A673 (cell line): ENCODE measurements around the gene SLCO3A1. TPM values are rescaled to one million over a fixed set of nuclear protein-coding genes. Genes with fewer than 3 reads are reported as not detected.
A peak's percentile ranks its signal among the peaks of the same experiment; 100 is the strongest.

Experiments used
- BruUV-seq: library from RNA; stranded (reverse); fragments of 400-500 nt; replicated peaks from 2 replicates; lab custom pipeline; 2021; lab: Mats Ljungman, UMichigan
- CTCF ChIA-PET: fragments of 300-600 bp; sonication (Branson Sonifier 250); formaldehyde crosslinking; loops from one replicate; lab custom pipeline; 2022; ENCODE audit warnings: antibody characterized with exemption; lab: Charles Lee
- POLR2A ChIA-PET: fragments of 300-600 bp; sonication (Branson Sonifier 250); formaldehyde crosslinking; loops from one replicate; lab custom pipeline; 2022; ENCODE audit warnings: antibody characterized with exemption; ENCODE audit not compliant: low non-redundant PET; lab: Charles Lee
- DNase-seq: peaks from one replicate; pipeline ENCODE4 v3.0.0-alpha.2; 2015; ENCODE audit warnings: low spot score
- H3K27ac ChIP-seq: fragments of 200-600 bp; sonication (generic); 2 replicates; pipeline ENCODE4 v1.5.1; 2016; ENCODE audit warnings: mixed run types, low read depth, mild to moderate bottlenecking, mixed read lengths, antibody characterized with exemption, low read length; ENCODE audit not compliant: poor library complexity, severe bottlenecking
- H3K27me3 ChIP-seq: fragments of 200-600 bp; sonication (generic); replicated peaks from 2 replicates; pipeline ENCODE4 v1.6.1; 2017; ENCODE audit warnings: mixed run types, low read depth, mild to moderate bottlenecking, mixed read lengths, antibody characterized with exemption, low read length; ENCODE audit not compliant: insufficient read depth, poor library complexity
- H3K36me3 ChIP-seq: fragments of 200-600 bp; sonication (generic); 2 replicates; pipeline ENCODE4 v1.6.1; 2016; ENCODE audit warnings: mixed run types, mild to moderate bottlenecking, mixed read lengths, antibody characterized with exemption, low read length; ENCODE audit not compliant: insufficient read depth, poor library complexity, severe bottlenecking
- H3K4me1 ChIP-seq: fragments of 200-600 bp; sonication (generic); 2 replicates; pipeline ENCODE4 v1.6.1; 2017; ENCODE audit warnings: mixed run types, mild to moderate bottlenecking, mixed read lengths, antibody characterized with exemption, low read length; ENCODE audit not compliant: insufficient read depth, poor library complexity, severe bottlenecking
- H3K4me3 ChIP-seq: fragments of 200-600 bp; sonication (generic); 2 replicates; pipeline ENCODE4 v1.5.1; 2016; ENCODE audit warnings: low read depth, mixed run types, mild to moderate bottlenecking, mixed read lengths, low read length; ENCODE audit not compliant: poor library complexity, severe bottlenecking
- H3K9me3 ChIP-seq: fragments of 200-600 bp; sonication (generic); 2 replicates; pipeline ENCODE4 v1.6.1; 2016; ENCODE audit warnings: mixed run types, low read depth, mild to moderate bottlenecking, mixed read lengths, antibody characterized with exemption, low read length; ENCODE audit not compliant: poor library complexity, severe bottlenecking
- CTCF ChIP-seq: fragments of 300-800, 200-600 bp; sonication (generic); conservative IDR thresholded peaks from 2 replicates; pipeline ENCODE4 v1.5.1; 2017; ENCODE audit warnings: low read depth, mild to moderate bottlenecking, antibody characterized with exemption, low read length, moderate library complexity, mixed read lengths
- EZH2 ChIP-seq: fragments of 200-600 bp; sonication (generic); IDR thresholded peaks from 2 replicates; pipeline ENCODE4 v1.6.1; 2017; ENCODE audit warnings: borderline replicate concordance, low read depth, mild to moderate bottlenecking, mixed read lengths, antibody characterized with exemption, low read length; ENCODE audit not compliant: poor library complexity, severe bottlenecking
- intact Hi-C: fragments of 100-400 bp; cut with micrococcal nuclease; formaldehyde crosslinking; loops from one replicate; pipeline ENCODE4 v1.10.0; 2022; ENCODE audit not compliant: unreplicated experiment
- total RNA-seq: library from RNA; stranded (reverse); gene quantifications from 2 replicates; pipeline ENCODE4 v1.2.3, GENCODE V29; 2021

The SLCO3A1 gene
- total RNA-seq, 1 experiment from 2014 or later, result 16.6 TPM

- H3K4me3 ChIP-seq, result no peak overlapping the region
- POLR2A ChIA-PET, result no interaction called here
- no peak overlapping the region for H3K27ac ChIP-seq
- DNase-seq, result peak; percentile 84
- no TSS peak for BruUV-seq
- TF ChIP-seq CTCF (peak; percentile 91), EZH2 (no peak)
- H3K36me3 ChIP-seq, result no peaks in the 10 kb centered on the region
- no peaks in the 10 kb centered on the region for H3K27me3 ChIP-seq
- no peaks in the 10 kb centered on the region for H3K9me3 ChIP-seq
- intact Hi-C loops, result loop anchor here (1.0 to 10.0 kb wide), 3 partner anchors 275 to 1027 kb away; no protein-coding TSS in a partner anchor
- H3K4me1 ChIP-seq, result peaks cover 6% of the 10 kb centered on the region
- CTCF ChIA-PET, result interaction anchor here (0.6 to 0.9 kb wide), 3 partner anchors 215 to 376 kb away, joined by 3 to 5 read pairs (median 3); no protein-coding TSS in a partner anchor
These were observed 228.7 kb downstream of the SLCO3A1 start for GRCh38 chr15:92082006-92082843.

GRCh38 chr15:92083190-92083589, 229.7 kb downstream of the SLCO3A1 start:
- Histone ChIP-seq H3K36me3 (no peaks in the 10 kb centered on the region), H3K4me3 (no peak overlapping the region), H3K4me1 (peaks cover 6% of the 10 kb centered on the region), H3K27me3 (no peaks in the 10 kb centered on the region), H3K9me3 (no peaks in the 10 kb centered on the region), H3K27ac (no peak overlapping the region)
- DNase-seq, result no peak
- BruUV-seq, result no TSS peak
- TF ChIP-seq EZH2, result no peak
- CTCF ChIA-PET, result interaction anchor here (0.6 to 0.9 kb wide), 3 partner anchors 216 to 377 kb away, joined by 3 to 5 read pairs (median 3); no protein-coding TSS in a partner anchor
- intact Hi-C loops, result loop anchor here (5.0 to 10.0 kb wide), 2 partner anchors 276 to 1028 kb away; no protein-coding TSS in a partner anchor
- POLR2A ChIA-PET, result no interaction called here

- no peaks in the 10 kb centered on the region for H3K36me3 ChIP-seq
- ChIA-PET CTCF (no interaction called here), POLR2A (no interaction called here)
- H3K4me3 ChIP-seq, result no peak overlapping the region
- H3K4me1 ChIP-seq, result no peaks in the 10 kb centered on the region
- H3K27me3 ChIP-seq, result no peaks in the 10 kb centered on the region
- intact Hi-C loops, result loop anchor here (10.0 kb wide), 1 partner anchor 1032 kb away; no protein-coding TSS in a partner anchor
- no peaks in the 10 kb centered on the region for H3K9me3 ChIP-seq
- no peak for DNase-seq
- H3K27ac ChIP-seq, result no peak overlapping the region
- TF ChIP-seq EZH2 (no peak), CTCF (no peak)
- BruUV-seq, result no TSS peak
These were observed 233.7 kb downstream of the SLCO3A1 start for GRCh38 chr15:92087211-92087610.
